ENCODE results near the gene GPR176.

Gene GPR176

DNA sequence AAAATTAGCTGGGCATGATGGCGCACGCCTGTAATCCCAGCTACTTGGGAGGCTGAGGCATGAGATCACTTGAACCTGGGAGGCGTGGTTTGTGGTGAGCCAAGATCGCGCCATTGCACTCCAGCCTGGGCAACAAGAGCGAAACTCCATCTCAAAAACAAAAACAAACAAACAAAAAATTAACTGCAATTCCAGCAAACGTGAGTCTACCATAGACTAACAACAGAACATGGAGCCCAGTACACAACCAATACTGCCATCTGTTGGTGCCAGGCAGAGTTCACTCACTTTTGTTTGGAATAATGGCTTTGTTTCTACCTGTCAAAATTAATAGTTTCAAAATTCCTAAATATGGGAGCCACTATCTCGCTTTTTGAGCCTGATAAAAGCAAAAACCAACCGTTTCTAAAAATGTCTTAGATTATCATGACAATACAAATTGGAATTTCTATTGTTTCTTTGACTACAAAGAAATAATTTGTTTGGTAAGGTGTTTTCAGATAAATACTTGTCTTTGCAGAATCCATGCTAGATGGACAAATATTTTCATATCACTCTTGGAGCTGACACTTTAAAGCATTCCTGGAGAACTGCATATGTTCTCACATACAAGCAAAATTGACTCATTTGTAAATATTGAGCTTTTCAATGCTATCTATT lies 45.0 kb downstream of the GPR176 start (continued):
- TF ChIP-seq, protein P1, sequence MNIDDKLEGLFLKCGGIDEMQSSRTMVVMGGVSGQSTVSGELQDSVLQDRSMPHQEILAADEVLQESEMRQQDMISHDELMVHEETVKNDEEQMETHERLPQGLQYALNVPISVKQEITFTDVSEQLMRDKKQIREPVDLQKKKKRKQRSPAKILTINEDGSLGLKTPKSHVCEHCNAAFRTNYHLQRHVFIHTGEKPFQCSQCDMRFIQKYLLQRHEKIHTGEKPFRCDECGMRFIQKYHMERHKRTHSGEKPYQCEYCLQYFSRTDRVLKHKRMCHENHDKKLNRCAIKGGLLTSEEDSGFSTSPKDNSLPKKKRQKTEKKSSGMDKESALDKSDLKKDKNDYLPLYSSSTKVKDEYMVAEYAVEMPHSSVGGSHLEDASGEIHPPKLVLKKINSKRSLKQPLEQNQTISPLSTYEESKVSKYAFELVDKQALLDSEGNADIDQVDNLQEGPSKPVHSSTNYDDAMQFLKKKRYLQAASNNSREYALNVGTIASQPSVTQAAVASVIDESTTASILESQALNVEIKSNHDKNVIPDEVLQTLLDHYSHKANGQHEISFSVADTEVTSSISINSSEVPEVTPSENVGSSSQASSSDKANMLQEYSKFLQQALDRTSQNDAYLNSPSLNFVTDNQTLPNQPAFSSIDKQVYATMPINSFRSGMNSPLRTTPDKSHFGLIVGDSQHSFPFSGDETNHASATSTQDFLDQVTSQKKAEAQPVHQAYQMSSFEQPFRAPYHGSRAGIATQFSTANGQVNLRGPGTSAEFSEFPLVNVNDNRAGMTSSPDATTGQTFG (tag by site-specific recombination; IDR thresholded peaks at IDR 0.05; ENCODE audit: borderline replicate concordance), result no peak

DNA sequence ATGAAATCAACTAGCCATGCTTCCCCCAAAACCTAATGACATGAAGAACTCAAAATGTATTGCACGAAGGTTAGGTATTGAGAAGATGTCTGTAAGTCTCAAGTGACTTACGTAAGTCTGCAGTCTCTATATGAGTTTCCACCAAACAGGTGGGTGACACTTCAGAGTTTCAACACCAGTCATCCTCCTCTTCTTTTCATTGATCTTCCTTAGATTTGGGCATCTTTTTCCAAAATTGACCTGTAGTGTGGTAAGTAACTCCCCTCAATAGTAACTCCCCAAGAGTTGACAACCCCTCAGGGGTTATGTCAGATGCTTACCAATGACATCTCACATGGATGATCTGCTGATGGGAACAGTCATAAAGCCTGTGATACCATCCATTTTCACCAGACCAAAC lies 46.1 kb downstream of the GPR176 start:
- Histone ChIP-seq H3K4me1 (ENCODE audit: control insufficient read depth, insufficient read depth, low read length) (no peaks in the 10 kb centered on the region), H3K27ac (ENCODE audit: extremely low read depth, low read depth, low read length) (no peak overlapping the region), H3K36me3 (ENCODE audit: control insufficient read depth in 2 of 2, insufficient read depth in 1 of 2, low read length in 2 of 2) (no peaks in the 10 kb centered on the region), H3K4me3 (ENCODE audit: low read depth, low read length) (no peak overlapping the region), H3K9me3 (ENCODE audit: control insufficient read depth, insufficient read depth, low read depth, low read length) (no peaks in the 10 kb centered on the region)
- CTCF ChIA-PET, result interaction anchor here (0.8 to 2.2 kb wide), 3 partner anchors 22 to 85 kb away, joined by 4 to 6 read pairs (median 5); partner anchors contain the start of gene GPR176
- TF ChIP-seq ZNF10 (tag by site-specific recombination; IDR thresholded peaks at IDR 0.05) (no peak), GLI2 (tag by site-specific recombination; IDR thresholded peaks at IDR 0.05; ENCODE audit: borderline replicate concordance, low read depth) (no peak), HOXA7 (CRISPR knock-in tag; IDR thresholded peaks at IDR 0.05; ENCODE audit: borderline replicate concordance) (no peak), ZNF785 (tag by site-specific recombination; IDR thresholded peaks at IDR 0.05) (no peak), ZSCAN16 (tag by site-specific recombination; IDR thresholded peaks at IDR 0.05) (no peak), YY1 (tag by site-specific recombination; IDR thresholded peaks at IDR 0.05) (no peak), ZNF830 (tag by site-specific recombination; IDR thresholded peaks at IDR 0.05; ENCODE audit: low read depth) (no peak), GLIS1 (tag by site-specific recombination; IDR thresholded peaks at IDR 0.05) (no peak), ZEB2 (tag by site-specific recombination; IDR thresholded peaks at IDR 0.05) (no peak), ZNF426 (tag by site-specific recombination; IDR thresholded peaks at IDR 0.05) (no peak), ZNF558 (tag by site-specific recombination; IDR thresholded peaks at IDR 0.05) (no peak), GFI1B (tag by site-specific recombination; IDR thresholded peaks at IDR 0.05) (no peak), ZBTB48 (tag by site-specific recombination; IDR thresholded peaks at IDR 0.05) (no peak), ZNF16 (tag by site-specific recombination; IDR thresholded peaks at IDR 0.05; ENCODE audit: low read depth) (no peak)
- TF ChIP-seq, protein P2, sequence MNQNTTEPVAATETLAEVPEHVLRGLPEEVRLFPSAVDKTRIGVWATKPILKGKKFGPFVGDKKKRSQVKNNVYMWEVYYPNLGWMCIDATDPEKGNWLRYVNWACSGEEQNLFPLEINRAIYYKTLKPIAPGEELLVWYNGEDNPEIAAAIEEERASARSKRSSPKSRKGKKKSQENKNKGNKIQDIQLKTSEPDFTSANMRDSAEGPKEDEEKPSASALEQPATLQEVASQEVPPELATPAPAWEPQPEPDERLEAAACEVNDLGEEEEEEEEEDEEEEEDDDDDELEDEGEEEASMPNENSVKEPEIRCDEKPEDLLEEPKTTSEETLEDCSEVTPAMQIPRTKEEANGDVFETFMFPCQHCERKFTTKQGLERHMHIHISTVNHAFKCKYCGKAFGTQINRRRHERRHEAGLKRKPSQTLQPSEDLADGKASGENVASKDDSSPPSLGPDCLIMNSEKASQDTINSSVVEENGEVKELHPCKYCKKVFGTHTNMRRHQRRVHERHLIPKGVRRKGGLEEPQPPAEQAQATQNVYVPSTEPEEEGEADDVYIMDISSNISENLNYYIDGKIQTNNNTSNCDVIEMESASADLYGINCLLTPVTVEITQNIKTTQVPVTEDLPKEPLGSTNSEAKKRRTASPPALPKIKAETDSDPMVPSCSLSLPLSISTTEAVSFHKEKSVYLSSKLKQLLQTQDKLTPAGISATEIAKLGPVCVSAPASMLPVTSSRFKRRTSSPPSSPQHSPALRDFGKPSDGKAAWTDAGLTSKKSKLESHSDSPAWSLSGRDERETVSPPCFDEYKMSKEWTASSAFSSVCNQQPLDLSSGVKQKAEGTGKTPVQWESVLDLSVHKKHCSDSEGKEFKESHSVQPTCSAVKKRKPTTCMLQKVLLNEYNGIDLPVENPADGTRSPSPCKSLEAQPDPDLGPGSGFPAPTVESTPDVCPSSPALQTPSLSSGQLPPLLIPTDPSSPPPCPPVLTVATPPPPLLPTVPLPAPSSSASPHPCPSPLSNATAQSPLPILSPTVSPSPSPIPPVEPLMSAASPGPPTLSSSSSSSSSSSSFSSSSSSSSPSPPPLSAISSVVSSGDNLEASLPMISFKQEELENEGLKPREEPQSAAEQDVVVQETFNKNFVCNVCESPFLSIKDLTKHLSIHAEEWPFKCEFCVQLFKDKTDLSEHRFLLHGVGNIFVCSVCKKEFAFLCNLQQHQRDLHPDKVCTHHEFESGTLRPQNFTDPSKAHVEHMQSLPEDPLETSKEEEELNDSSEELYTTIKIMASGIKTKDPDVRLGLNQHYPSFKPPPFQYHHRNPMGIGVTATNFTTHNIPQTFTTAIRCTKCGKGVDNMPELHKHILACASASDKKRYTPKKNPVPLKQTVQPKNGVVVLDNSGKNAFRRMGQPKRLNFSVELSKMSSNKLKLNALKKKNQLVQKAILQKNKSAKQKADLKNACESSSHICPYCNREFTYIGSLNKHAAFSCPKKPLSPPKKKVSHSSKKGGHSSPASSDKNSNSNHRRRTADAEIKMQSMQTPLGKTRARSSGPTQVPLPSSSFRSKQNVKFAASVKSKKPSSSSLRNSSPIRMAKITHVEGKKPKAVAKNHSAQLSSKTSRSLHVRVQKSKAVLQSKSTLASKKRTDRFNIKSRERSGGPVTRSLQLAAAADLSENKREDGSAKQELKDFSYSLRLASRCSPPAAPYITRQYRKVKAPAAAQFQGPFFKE (tag by site-specific recombination; IDR thresholded peaks at IDR 0.05; ENCODE audit: borderline replicate concordance), result no peak
- TF ChIP-seq, protein P3, sequence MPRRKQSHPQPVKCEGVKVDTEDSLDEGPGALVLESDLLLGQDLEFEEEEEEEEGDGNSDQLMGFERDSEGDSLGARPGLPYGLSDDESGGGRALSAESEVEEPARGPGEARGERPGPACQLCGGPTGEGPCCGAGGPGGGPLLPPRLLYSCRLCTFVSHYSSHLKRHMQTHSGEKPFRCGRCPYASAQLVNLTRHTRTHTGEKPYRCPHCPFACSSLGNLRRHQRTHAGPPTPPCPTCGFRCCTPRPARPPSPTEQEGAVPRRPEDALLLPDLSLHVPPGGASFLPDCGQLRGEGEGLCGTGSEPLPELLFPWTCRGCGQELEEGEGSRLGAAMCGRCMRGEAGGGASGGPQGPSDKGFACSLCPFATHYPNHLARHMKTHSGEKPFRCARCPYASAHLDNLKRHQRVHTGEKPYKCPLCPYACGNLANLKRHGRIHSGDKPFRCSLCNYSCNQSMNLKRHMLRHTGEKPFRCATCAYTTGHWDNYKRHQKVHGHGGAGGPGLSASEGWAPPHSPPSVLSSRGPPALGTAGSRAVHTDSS (tag by site-specific recombination; IDR thresholded peaks at IDR 0.05), result no peak
- TF ChIP-seq, protein P4, sequence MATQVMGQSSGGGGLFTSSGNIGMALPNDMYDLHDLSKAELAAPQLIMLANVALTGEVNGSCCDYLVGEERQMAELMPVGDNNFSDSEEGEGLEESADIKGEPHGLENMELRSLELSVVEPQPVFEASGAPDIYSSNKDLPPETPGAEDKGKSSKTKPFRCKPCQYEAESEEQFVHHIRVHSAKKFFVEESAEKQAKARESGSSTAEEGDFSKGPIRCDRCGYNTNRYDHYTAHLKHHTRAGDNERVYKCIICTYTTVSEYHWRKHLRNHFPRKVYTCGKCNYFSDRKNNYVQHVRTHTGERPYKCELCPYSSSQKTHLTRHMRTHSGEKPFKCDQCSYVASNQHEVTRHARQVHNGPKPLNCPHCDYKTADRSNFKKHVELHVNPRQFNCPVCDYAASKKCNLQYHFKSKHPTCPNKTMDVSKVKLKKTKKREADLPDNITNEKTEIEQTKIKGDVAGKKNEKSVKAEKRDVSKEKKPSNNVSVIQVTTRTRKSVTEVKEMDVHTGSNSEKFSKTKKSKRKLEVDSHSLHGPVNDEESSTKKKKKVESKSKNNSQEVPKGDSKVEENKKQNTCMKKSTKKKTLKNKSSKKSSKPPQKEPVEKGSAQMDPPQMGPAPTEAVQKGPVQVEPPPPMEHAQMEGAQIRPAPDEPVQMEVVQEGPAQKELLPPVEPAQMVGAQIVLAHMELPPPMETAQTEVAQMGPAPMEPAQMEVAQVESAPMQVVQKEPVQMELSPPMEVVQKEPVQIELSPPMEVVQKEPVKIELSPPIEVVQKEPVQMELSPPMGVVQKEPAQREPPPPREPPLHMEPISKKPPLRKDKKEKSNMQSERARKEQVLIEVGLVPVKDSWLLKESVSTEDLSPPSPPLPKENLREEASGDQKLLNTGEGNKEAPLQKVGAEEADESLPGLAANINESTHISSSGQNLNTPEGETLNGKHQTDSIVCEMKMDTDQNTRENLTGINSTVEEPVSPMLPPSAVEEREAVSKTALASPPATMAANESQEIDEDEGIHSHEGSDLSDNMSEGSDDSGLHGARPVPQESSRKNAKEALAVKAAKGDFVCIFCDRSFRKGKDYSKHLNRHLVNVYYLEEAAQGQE (tag by site-specific recombination; IDR thresholded peaks at IDR 0.05), result no peak
- POLR2A ChIA-PET, result no interaction called here
